Ammon's horn (tissue), 1 donor: ENCODE measurements around the gene SPECC1L.
"Not testable (repeated sequence)": the region's sequence is repeated elsewhere in the genome, so short reads cannot be mapped to it uniquely, and the experiment has no call there.

Experiments used
- DNase-seq: peaks from one replicate; pipeline ENCODE4 v3.0.0-alpha.2; 2016; ENCODE audit warnings: low spot score

Gene SPECC1L

GRCh38 chr22:24247564-24248344, 22.9 kb upstream of the SPECC1L start:
- peak; percentile 87 for DNase-seq

GRCh38 chr22:24248611-24249010, 22.0 kb upstream of the SPECC1L start:
- DNase-seq: not testable (repeated sequence)

DNA sequence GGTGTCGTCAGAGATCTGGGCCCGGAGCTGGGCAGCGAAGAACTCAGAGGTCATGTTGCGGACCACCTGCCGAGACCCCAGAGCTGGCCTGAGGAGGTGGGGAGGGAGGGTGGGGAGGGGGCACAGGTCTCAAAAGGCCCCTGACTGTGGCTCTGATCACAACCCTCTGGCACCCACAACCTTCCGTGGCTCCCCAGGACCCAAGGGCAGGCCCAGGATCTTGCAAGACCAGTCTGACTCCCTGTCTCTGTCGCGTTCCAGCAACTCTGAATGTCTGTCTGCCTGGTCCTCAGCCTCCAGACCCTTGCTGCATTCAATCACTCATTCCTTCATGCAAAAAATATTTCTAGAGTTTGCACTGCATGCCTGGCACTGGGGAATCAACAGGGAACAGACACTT, 21.2 kb upstream of the SPECC1L start:
- DNase-seq: not testable (repeated sequence)

DNA sequence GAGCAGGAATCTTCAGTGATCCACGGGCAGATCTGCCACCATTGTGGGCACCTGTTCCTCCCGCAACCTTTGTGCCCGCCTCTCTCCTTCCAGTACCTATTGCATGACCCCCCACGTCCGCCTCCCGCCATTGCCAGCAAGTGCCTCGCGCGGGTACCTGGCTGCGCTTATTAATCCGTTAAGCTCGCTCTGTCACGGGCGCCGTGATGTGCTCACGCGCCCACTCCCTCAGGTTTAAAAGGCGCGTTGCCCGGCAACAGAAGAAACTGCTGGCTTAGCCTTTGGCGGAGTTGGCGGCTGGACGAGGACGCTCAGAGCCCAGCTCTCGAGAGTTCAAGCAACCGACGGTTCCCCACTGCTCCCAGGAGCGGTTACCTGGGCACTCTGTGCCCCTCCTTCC, 19.3 kb upstream of the SPECC1L start:
- DNase-seq: not testable (repeated sequence)

- DNase-seq: not testable (repeated sequence)
These were observed 17.5 kb upstream of the SPECC1L start for GRCh38 chr22:24253126-24253525.

- DNase-seq: not testable (repeated sequence)
These were observed 14.5 kb upstream of the SPECC1L start for GRCh38 chr22:24256136-24256535.

GRCh38 chr22:24256736-24257135, 13.9 kb upstream of the SPECC1L start:
- DNase-seq: not testable (repeated sequence)

- DNase-seq: peak; percentile 45
These were observed 11.2 kb upstream of the SPECC1L start for GRCh38 chr22:24259459-24259858.

GRCh38 chr22:24262185-24262749, 8.4 kb upstream of the SPECC1L start:
- not testable (repeated sequence) for DNase-seq

DNA sequence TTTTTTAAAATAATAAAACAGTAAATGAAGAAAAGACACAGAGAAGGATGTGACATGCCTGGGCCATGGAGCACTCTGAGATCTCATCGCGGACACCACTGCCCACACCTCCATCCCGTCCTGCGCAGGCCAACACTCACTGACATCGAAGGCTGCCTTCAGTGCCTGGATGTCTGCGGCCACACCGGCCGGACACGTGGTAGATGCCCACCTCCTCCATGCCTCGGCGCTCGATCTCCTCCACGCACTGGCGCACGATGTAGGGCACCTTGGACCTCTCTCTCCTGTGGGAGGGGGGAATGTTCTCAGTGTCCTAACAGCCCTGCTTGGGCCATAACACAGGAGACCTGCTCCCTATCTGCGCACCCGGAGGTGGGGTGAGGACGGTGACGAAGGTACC, 7.2 kb upstream of the SPECC1L start:
- DNase-seq: not testable (repeated sequence)

DNA sequence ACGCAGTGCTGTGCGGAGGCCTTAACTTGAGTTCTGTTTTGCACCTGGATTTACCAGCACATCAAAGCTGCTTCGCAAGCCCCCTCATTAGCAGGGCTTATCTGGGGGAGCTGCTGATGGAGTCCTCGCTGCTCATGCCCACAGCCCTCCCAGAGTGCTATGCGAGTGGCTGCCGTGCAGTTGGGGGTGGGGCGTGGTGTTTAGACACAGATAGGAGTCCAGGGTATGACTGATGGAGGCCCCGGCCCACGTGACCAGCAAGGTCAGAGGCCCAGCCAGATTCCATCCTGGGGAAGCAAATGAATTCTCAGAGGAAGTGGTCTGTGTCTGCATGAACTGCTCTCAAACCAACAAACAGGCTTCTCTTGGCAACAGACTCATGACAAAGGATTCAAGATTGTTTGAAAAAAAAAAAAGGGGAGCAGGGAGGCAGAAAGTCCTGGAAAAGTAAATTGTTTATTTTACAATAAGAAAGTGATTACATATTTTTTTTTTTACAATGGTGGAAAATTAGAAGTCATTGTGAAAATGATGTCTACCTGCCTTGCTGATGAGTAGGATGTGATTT, 6.2 kb upstream of the SPECC1L start:
- DNase-seq: not testable (repeated sequence)

DNA sequence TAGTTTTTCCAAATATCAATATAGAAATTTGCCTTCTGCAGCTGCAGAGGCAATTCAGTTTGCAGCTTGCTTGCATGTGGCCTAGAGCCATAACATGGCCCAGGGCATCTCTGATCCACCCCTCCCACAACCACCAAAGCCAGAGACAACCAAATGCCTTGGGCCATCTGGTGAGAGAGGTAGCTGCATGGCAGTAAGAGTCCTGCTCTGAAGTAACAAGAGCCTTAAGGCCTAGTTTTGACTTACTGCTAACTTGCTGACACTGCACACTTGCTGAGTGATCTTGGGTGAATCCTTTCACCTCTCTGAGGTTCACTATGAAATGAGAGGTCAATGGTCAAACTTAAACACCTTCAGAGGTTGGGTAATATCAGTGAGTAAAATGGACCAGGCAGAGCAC, 4.9 kb upstream of the SPECC1L start:
- DNase-seq: no peak

DNA sequence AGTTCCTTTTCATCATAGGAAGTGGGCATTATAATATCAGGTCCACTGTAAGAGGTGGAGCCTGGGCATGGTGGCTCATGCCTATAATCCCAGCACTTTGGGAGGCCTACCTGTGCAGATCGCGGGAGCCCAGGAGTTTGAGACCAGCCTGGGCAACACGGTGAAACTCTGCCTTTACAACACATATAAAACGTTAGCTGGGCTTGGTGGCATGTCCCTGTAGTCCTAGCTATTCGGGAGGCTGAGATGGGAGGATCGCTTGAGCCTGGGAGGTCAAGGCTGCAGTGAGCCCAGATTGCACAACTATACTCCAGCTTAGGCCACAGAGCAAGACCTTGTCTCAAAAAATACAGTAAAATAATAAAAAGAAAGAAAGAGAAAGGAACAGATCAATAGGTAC, 4.1 kb upstream of the SPECC1L start:
- DNase-seq: not testable (repeated sequence)

DNA sequence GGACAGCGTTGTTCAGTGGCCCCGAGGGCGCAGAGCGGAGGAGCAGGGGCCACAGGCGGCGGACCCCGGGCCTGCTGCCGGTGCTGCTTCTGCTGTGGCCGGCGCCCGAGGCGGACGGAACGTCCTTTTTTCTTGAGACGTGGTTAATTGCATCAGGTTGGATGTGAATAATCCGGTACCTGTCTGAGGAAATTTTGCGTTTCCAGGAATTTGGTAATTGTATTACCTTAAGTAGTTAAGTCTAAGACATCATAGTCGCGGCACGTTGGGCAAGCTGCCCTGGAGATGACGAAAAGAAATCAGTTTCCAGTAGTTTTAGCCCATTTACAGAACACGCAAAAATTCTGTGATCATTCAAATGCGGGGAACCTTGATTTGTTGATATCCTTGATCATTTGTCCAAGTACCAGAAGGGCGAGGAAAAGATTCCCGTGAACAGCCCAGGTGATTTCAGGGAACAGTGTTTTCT, 789 bp downstream of the SPECC1L start:
- no peak for DNase-seq

- DNase-seq: not testable (repeated sequence)
These were observed 2.4 kb downstream of the SPECC1L start for GRCh38 chr22:24273031-24273430.

GRCh38 chr22:24273906-24274305, 3.3 kb downstream of the SPECC1L start:
- not testable (repeated sequence) for DNase-seq

DNA sequence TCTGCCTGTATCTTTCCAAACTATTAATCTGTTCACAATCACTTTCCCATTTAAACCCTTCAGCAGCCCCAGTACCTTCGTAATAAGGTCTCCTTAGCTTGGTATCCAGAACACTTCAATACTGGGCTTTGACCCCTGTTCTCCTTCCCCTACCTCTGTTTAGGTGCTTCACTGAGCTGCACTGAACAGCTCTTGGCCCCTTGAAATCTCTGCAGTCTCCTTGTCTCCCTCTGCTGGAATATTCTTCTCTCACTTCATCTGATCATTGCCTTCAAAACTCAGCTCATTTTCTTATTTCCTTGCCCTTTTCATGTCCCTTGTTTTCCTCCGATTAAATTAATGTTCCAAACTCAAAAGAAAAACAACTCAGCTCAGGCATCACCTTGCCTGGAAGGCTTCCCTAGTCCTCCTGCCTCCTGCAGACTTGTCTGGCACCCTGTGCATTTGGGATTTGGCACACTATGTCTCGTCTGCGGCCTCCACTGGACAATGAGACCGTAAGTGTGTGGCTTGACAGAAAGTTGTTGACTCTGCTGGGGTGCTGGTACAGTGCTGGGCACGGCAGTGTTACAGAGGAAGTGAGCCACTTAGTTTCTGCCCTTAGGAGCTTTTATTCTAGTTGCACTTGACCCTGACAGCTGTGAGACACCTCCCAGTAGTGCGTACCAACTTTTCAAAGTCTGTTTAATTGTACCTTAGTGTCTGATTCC, 4.2 kb downstream of the SPECC1L start:
- not testable (repeated sequence) for DNase-seq

GRCh38 chr22:24280363-24280762, 9.7 kb downstream of the SPECC1L start:
- DNase-seq: not testable (repeated sequence)

GRCh38 chr22:24282401-24282800, 11.8 kb downstream of the SPECC1L start:
- no peak for DNase-seq

DNA sequence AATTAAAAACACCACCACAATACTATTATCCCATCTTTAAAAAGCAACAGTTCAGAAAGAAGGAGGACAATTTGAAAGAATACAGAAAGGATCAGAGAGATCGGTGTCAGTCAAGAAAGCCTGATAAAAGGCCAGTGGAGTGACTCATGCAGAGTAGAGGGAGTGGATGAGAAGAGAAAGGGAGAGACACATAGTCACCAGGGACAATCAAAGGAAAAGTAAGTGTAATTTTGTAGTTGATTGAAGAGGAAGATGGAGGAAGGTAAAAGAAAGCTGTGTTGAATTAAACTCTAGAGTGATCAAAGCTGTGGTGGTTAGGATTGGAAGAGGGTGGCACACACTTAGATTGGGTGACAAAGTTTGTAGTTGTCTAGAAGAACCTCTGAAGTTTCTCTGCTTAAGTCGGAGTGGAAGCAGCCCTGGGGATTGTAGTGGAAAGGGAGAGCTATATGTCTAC, 14.1 kb downstream of the SPECC1L start:
- no peak for DNase-seq

DNA sequence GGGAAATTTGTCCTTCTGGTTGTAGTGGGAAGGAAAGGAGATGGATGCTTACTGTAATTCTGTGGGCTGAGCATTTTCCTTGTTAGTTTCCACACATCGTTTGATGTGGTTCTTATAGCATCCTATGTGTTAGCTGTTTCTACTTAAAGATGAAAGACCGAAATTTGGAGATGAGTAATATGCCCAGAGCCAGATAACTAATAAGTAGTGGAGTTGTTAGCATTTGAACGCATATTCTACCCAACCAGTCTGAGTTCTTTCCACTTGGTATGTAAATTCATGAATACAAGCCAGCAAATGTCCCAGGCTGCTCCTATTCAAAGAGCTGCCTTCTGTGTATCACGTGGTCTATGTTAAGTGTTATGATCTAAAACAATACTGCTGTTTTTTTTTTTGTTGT, 14.6 kb downstream of the SPECC1L start:
- DNase-seq: no peak

DNA sequence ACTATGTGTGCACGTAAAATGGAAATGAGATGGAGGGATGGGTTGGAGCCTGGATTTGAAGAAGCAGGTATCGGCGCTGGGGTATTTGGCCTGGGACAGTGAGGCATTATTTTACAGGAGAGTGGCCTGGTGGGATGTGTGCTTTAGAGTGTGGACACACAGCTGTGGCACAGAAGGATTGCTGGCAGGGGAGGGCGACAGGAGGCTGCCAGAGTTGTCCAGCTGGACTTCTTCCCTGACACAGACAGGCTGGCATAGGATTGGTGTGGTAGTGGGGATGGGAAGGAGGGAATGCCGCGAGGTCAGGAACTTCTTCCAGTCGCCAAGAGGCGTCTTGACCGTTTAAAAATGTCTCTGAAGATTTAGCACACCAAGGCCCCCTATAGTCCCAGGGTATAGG, 16.6 kb downstream of the SPECC1L start:
- DNase-seq: not testable (repeated sequence)
